GM19193 (cell line): ENCODE results near the gene ZFP91.

Experiments used
- POLR2A ChIP-seq: IDR thresholded peaks from 4 replicates; pipeline ENCODE4 v1.6.1; 2011; ENCODE audit not compliant: insufficient read depth, insufficient read length; ENCODE audit errors: extremely low read depth

Gene ZFP91

GRCh38 chr11:58578635-58579191 lies at the start of gene ZFP91:
Gene ZFP91, plus strand, starts transcription at chr11:58579063. Its CDS starts 219 bp downstream, at chr11:58579282.
- peak; percentile 62 for TF ChIP-seq POLR2A

GRCh38 chr11:58530236-58530635 lies 48.6 kb upstream of the ZFP91 start:
- TF ChIP-seq POLR2A = no peak

GRCh38 chr11:58531865-58532341 lies 47.0 kb upstream of the ZFP91 start:
- no peak for TF ChIP-seq POLR2A

GRCh38 chr11:58546841-58547240 lies 32.0 kb upstream of the ZFP91 start:
- TF ChIP-seq POLR2A = no peak

GRCh38 chr11:58549644-58550043 lies 29.2 kb upstream of the ZFP91 start:
- TF ChIP-seq POLR2A = no peak

- TF ChIP-seq POLR2A = no peak
Observed at GRCh38 chr11:58560842-58561241, 18.0 kb upstream of the ZFP91 start.

- no peak for TF ChIP-seq POLR2A
Observed at GRCh38 chr11:58561394-58562098, 17.3 kb upstream of the ZFP91 start.

- TF ChIP-seq POLR2A = no peak
Observed at GRCh38 chr11:58562375-58562800, 16.5 kb upstream of the ZFP91 start.

- TF ChIP-seq POLR2A = no peak
Observed at GRCh38 chr11:58564231-58564630, 14.6 kb upstream of the ZFP91 start.

GRCh38 chr11:58567889-58568512 lies 10.9 kb upstream of the ZFP91 start:
- TF ChIP-seq POLR2A = no peak

- peak; percentile 44 for TF ChIP-seq POLR2A
Observed at GRCh38 chr11:58573451-58574104, 5.3 kb upstream of the ZFP91 start.

- no peak for TF ChIP-seq POLR2A
Observed at GRCh38 chr11:58574881-58575280, 4.0 kb upstream of the ZFP91 start.

GRCh38 chr11:58575377-58576020 lies 3.4 kb upstream of the ZFP91 start, which contains the start of gene LPXN:
Gene LPXN, minus strand, starts transcription at chr11:58575856. Its CDS starts 84 bp downstream, at chr11:58575772.
- peak; percentile 82 for TF ChIP-seq POLR2A

GRCh38 chr11:58576887-58577471 lies 1.9 kb upstream of the ZFP91 start:
- TF ChIP-seq POLR2A = no peak
